HL-60 (cell line): ENCODE data around the gene HACD2.

Experiments
- DNase-seq, 2 experiments: peaks; one replicate each; pipeline ENCODE4 v3.0.0-alpha.2; 2010 to 2020; ENCODE audit warnings: low read depth in 1 of 2, low spot score in 1 of 2
- H3K27ac ChIP-seq: fragments of 250-450 bp; sonication (Bioruptor Pico); replicated peaks from 2 replicates; pipeline ENCODE4 v1.5.1; 2020; ENCODE audit warnings: mild to moderate bottlenecking, moderate library complexity
- H3K27me3 ChIP-seq: fragments of 250-450 bp; sonication (Bioruptor Pico); 2 replicates; pipeline ENCODE4 v1.5.1; 2021; ENCODE audit warnings: mild to moderate bottlenecking, moderate library complexity; ENCODE audit not compliant: insufficient read depth, poor library complexity, severe bottlenecking
- H3K4me3 ChIP-seq: replicated peaks from 2 replicates; pipeline ENCODE4 v1.5.1; 2011; ENCODE audit warnings: mild to moderate bottlenecking, control low read depth, low read length; ENCODE audit not compliant: insufficient read depth
- CTCF ChIP-seq: IDR thresholded peaks from one replicate; pipeline ENCODE4 v1.5.1; 2011; ENCODE audit warnings: low read length, control low read depth, inconsistent platforms; ENCODE audit not compliant: insufficient read depth
- GABPA ChIP-seq: IDR thresholded peaks from 2 replicates; pipeline ENCODE4 v1.6.1; 2012; ENCODE audit warnings: low read depth
- POLR2AphosphoS5 ChIP-seq: IDR thresholded peaks from 2 replicates; pipeline ENCODE4 v1.6.1; 2012; ENCODE audit warnings: low read depth
- SPI1 ChIP-seq: IDR thresholded peaks from 2 replicates; pipeline ENCODE4 v1.6.1; 2012; ENCODE audit warnings: low read depth, mild to moderate bottlenecking, borderline replicate concordance
- TF ChIP-seq, protein P1 (sequence below): IDR thresholded peaks from 2 replicates; pipeline ENCODE4 v1.6.1; 2012; ENCODE audit warnings: low read depth; ENCODE audit not compliant: insufficient replicate concordance

The HACD2 gene

DNA sequence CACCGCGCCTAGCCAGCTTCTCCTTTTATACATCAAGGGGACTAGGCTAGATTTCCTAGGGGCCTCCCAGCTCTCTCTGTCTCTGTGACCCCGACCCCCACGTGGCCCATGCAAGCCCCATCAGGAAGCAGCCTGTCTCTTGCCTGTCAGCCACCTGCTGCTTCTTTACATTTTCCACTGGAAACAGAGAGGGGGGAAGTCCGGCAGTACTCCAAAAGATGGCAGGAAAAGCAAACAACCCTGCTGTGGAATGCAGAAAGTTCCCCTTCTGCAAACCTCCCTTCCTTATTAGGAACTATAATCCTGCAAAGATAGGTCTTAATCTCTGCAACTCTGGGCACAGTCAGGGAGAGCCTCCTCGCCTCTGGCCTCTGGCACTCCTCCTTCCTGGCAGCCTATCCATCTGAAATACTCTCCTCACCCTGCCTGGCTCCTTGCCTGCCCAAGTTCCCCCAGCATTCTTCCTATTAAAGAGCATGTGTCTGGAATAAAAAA, 47.4 kb upstream of the HACD2 start:
- H3K27ac ChIP-seq, result no peak overlapping the region
- H3K4me3 ChIP-seq, result no peak overlapping the region
- TF ChIP-seq GABPA (no peak), SPI1 (no peak), CTCF (no peak), POLR2AphosphoS5 (no peak)
- TF ChIP-seq, protein P1, sequence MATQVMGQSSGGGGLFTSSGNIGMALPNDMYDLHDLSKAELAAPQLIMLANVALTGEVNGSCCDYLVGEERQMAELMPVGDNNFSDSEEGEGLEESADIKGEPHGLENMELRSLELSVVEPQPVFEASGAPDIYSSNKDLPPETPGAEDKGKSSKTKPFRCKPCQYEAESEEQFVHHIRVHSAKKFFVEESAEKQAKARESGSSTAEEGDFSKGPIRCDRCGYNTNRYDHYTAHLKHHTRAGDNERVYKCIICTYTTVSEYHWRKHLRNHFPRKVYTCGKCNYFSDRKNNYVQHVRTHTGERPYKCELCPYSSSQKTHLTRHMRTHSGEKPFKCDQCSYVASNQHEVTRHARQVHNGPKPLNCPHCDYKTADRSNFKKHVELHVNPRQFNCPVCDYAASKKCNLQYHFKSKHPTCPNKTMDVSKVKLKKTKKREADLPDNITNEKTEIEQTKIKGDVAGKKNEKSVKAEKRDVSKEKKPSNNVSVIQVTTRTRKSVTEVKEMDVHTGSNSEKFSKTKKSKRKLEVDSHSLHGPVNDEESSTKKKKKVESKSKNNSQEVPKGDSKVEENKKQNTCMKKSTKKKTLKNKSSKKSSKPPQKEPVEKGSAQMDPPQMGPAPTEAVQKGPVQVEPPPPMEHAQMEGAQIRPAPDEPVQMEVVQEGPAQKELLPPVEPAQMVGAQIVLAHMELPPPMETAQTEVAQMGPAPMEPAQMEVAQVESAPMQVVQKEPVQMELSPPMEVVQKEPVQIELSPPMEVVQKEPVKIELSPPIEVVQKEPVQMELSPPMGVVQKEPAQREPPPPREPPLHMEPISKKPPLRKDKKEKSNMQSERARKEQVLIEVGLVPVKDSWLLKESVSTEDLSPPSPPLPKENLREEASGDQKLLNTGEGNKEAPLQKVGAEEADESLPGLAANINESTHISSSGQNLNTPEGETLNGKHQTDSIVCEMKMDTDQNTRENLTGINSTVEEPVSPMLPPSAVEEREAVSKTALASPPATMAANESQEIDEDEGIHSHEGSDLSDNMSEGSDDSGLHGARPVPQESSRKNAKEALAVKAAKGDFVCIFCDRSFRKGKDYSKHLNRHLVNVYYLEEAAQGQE, result no peak
- no peaks in the 10 kb centered on the region for H3K27me3 ChIP-seq
- DNase-seq, result no peak

- H3K4me3 ChIP-seq, result no peak overlapping the region
- H3K27ac ChIP-seq, result no peak overlapping the region
- DNase-seq, result no peak
- TF ChIP-seq CTCF, result no peak
- no peak for TF ChIP-seq POLR2AphosphoS5
- TF ChIP-seq SPI1, result no peak
- no peak for TF ChIP-seq GABPA
- TF ChIP-seq, protein P1, result no peak
- H3K27me3 ChIP-seq, result no peaks in the 10 kb centered on the region
These were observed 44.8 kb upstream of the HACD2 start for GRCh38 chr3:123629747-123630047.

GRCh38 chr3:123628996-123629746, 44.3 kb upstream of the HACD2 start:
- H3K4me3 ChIP-seq, result no peak overlapping the region
- DNase-seq, result no peak
- H3K27me3 ChIP-seq, result no peaks in the 10 kb centered on the region
- TF ChIP-seq POLR2AphosphoS5 (no peak), CTCF (no peak), GABPA (no peak), SPI1 (no peak)
- TF ChIP-seq, protein P1, result no peak
- H3K27ac ChIP-seq, result no peak overlapping the region
